Measurements from ENCODE around the gene STXBP5. TPM values are rescaled to one million over a fixed set of nuclear protein-coding genes. Genes with fewer than 3 reads are reported as not detected.

The STXBP5 gene
- total RNA-seq, 1 experiment from 2014 or later, result 11.6 TPM

DNA sequence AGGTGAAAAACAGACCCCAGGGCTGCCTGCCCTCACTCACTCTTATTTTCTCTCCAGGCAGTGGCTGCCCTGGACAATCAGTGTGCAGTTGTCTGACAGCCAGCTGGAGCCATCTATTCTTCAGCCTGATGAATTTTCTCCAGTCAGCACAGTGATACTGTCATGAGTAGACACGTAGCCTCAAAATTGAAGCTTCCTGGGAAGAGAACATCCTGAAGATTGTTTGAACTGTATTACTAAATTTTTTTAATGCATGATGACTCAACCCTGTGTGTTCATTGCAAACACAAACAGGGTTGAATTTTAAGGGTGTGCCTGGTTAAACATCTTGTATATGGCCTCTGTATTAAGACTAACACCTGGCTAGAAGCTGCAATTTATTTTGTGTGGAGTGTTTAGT is 49.8 kb upstream of the STXBP5 start:
- no peak overlapping the region for H4K8ac ChIP-seq (replicated peaks; ENCODE audit: insufficient read length, low read depth, low read length)
- no peaks in the 10 kb centered on the region for H3K79me1 ChIP-seq (ENCODE audit: insufficient read depth, low read depth, low read length, poor library complexity, severe bottlenecking)
- no peaks in the 10 kb centered on the region for H4K20me1 ChIP-seq (ENCODE audit: control insufficient read depth, insufficient read depth, insufficient read length)
- no peak overlapping the region for H3K4me3 Mint-ChIP-seq
- no peak overlapping the region for H4K5ac ChIP-seq (ENCODE audit: insufficient read length, low read depth, low read length)
- H3K4me1 ChIP-seq (ENCODE audit: insufficient read depth, low read length), result no peaks in the 10 kb centered on the region
- TF ChIP-seq, protein P1, sequence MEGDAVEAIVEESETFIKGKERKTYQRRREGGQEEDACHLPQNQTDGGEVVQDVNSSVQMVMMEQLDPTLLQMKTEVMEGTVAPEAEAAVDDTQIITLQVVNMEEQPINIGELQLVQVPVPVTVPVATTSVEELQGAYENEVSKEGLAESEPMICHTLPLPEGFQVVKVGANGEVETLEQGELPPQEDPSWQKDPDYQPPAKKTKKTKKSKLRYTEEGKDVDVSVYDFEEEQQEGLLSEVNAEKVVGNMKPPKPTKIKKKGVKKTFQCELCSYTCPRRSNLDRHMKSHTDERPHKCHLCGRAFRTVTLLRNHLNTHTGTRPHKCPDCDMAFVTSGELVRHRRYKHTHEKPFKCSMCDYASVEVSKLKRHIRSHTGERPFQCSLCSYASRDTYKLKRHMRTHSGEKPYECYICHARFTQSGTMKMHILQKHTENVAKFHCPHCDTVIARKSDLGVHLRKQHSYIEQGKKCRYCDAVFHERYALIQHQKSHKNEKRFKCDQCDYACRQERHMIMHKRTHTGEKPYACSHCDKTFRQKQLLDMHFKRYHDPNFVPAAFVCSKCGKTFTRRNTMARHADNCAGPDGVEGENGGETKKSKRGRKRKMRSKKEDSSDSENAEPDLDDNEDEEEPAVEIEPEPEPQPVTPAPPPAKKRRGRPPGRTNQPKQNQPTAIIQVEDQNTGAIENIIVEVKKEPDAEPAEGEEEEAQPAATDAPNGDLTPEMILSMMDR (conservative IDR thresholded peaks at IDR 0.05), result no peak
- H4K91ac ChIP-seq (ENCODE audit: insufficient read length, low read depth, low read length), result no peak overlapping the region
- no peaks in the 10 kb centered on the region for H3K9me3 Mint-ChIP-seq
- H3K36me3 Mint-ChIP-seq (ENCODE audit: insufficient read depth in 1 of 3, low read depth in 3 of 3), result no peaks in the 10 kb centered on the region
- no peak overlapping the region for H3K18ac ChIP-seq (ENCODE audit: insufficient read length, low read depth, low read length)
- no peak overlapping the region for H3K23ac ChIP-seq (ENCODE audit: insufficient read length, low read depth, low read length)
- no peak overlapping the region for H3K27ac Mint-ChIP-seq
- H3K27me3 Mint-ChIP-seq (ENCODE audit: low read depth), result no peaks in the 10 kb centered on the region; the same call in 1 of the 2 replicates
- no peak overlapping the region for H3K9ac ChIP-seq (ENCODE audit: extremely low read depth, insufficient read length, low read length)
- H3K27me3 ChIP-seq (ENCODE audit: insufficient read depth, low read length), result no peaks in the 10 kb centered on the region
- H2BK5ac ChIP-seq (ENCODE audit: insufficient read length, low read length), result no peak overlapping the region
- no peak for DNase-seq
- H3K14ac ChIP-seq (ENCODE audit: insufficient read depth, low read length), result no peak overlapping the region
- H3K4ac ChIP-seq (ENCODE audit: low read depth, low read length), result no peak overlapping the region
- no peak overlapping the region for H2BK12ac ChIP-seq (ENCODE audit: insufficient read length, low read depth, low read length)
- no peak overlapping the region for H2AK5ac ChIP-seq (ENCODE audit: insufficient read length, low read length)
- WGBS (ENCODE audit: extremely low coverage, insufficient read length, low lambda C conversion rate), result no CpG with 5 or more reads among the region's 1 CpG
- no peak overlapping the region for H2AFZ ChIP-seq (ENCODE audit: low read length)
- H3K4me2 ChIP-seq (ENCODE audit: insufficient read depth, insufficient read length, low read length), result no peak overlapping the region
- H3K56ac ChIP-seq (ENCODE audit: insufficient read length, low read depth, low read length), result no peak overlapping the region
- no peak overlapping the region for H2BK15ac ChIP-seq (ENCODE audit: low read depth, low read length)
- no peaks in the 10 kb centered on the region for H3K23me2 ChIP-seq (ENCODE audit: insufficient read length, low read depth, low read length, poor library complexity, severe bottlenecking)
- no peaks in the 10 kb centered on the region for H3K79me2 ChIP-seq (ENCODE audit: insufficient read depth, low read length)
- no peaks in the 10 kb centered on the region for H3K9me3 ChIP-seq (ENCODE audit: control insufficient read depth, low read depth, low read length)
- H2BK20ac ChIP-seq (ENCODE audit: low read depth, low read length, poor library complexity, severe bottlenecking), result no peak overlapping the region
- H3K4me1 Mint-ChIP-seq, result no peaks in the 10 kb centered on the region
- no peak overlapping the region for H3K27ac ChIP-seq (ENCODE audit: insufficient read length, low read depth, low read length)
- no peak overlapping the region for H3T11ph ChIP-seq (ENCODE audit: low read length)
- H2BK120ac ChIP-seq (ENCODE audit: low read depth, low read length, poor library complexity, severe bottlenecking), result no peak overlapping the region

Data from H9 (cell line).